Lower leg skin (tissue), 4 donors: Measurements from ENCODE around the gene MYB. TPM values are rescaled to one million over a fixed set of nuclear protein-coding genes. Genes with fewer than 3 reads are reported as not detected.
"Not testable (repeated sequence)": the region's sequence is repeated elsewhere in the genome, so short reads cannot be mapped to it uniquely, and the experiment has no call there.

Experiments used
- DNase-seq, 2 donors: peaks; one replicate each; pipeline ENCODE4 v3.0.0-alpha.2; 2019; ENCODE audit warnings: low spot score in 2 of 2
- H3K4me3 ChIP-seq: fragments of 200-600 bp; sonication (generic); 2 replicates; pipeline ENCODE4 v1.5.1; 2017; ENCODE audit warnings: mild to moderate bottlenecking, low read depth; ENCODE audit not compliant: poor library complexity, severe bottlenecking
- CTCF ChIP-seq, 3 donors: fragments of 450-650 bp; IDR thresholded peaks; one replicate each; pipeline ENCODE4 v1.5.1; 2016; ENCODE audit warnings: antibody characterized with exemption in 3 of 3, mild to moderate bottlenecking in 3 of 3, moderate library complexity in 2 of 3
- POLR2A ChIP-seq, 2 donors: fragments of 450-650 bp; IDR thresholded peaks; one replicate each; pipeline ENCODE4 v1.6.1; 2016 to 2017; ENCODE audit warnings: antibody characterized with exemption in 2 of 2, mild to moderate bottlenecking in 1 of 2, moderate library complexity in 1 of 2
- WGBS, 2 donors: methylation state at CpG; one replicate each; pipeline ENCODE4 v1.1.5; 2018; 5-methylcytosine and 5-hydroxymethylcytosine counted together
- intact Hi-C: fragments of 100-400 bp; cut with DNase I; formaldehyde crosslinking; loops from one replicate; pipeline ENCODE4 v1.15.0; 2023; ENCODE audit warnings: low total_unique reads
- total RNA-seq, 4 donors: library from RNA; depleted of rRNA; stranded (reverse); fragments of >200 nt; gene quantifications; one replicate each; pipeline ENCODE4 v1.1.0, GENCODE V29; 2016

Gene MYB
- total RNA-seq, 4 donors from 2014 or later, result 7.4 to 8.6 (median 7.5) TPM

- no peak for DNase-seq
- intact Hi-C loops, result no loop called here
- H3K4me3 ChIP-seq, result no peak overlapping the region
- TF ChIP-seq POLR2A (IDR thresholded peaks at IDR 0.05) (no peak), CTCF (IDR thresholded peaks at IDR 0.05) (no peak)
These were observed 39.4 kb upstream of the MYB start for GRCh38 chr6:135141728-135142127.

- intact Hi-C loops, DNase-seq: not testable (repeated sequence)
These were observed 38.9 kb upstream of the MYB start for GRCh38 chr6:135142232-135142631.

GRCh38 chr6:135144673-135145062, 36.4 kb upstream of the MYB start:
- WGBS, 2 donors, result 32 to 33% methylated on average over 4 of the region's 4 CpGs
- no peak for DNase-seq
- no peak overlapping the region for H3K4me3 ChIP-seq
- no peak for TF ChIP-seq CTCF (IDR thresholded peaks at IDR 0.05)
- no peak for TF ChIP-seq POLR2A (IDR thresholded peaks at IDR 0.05)
- intact Hi-C loops, result no loop called here

More at GRCh38 chr6:135142232-135142631, 38.9 kb upstream of the MYB start:
- 90 to 100% methylated on average over 1 of the region's 1 CpG for WGBS, 2 donors
- not testable (repeated sequence) for H3K4me3 ChIP-seq

- WGBS, 2 donors, result 77 to 81% methylated on average over 2 of the region's 2 CpGs
- no peak overlapping the region for H3K4me3 ChIP-seq
- intact Hi-C loops, result no loop called here
- TF ChIP-seq CTCF (IDR thresholded peaks at IDR 0.05), result no peak
- no peak for TF ChIP-seq POLR2A (IDR thresholded peaks at IDR 0.05)
- DNase-seq, result no peak
These were observed 35.9 kb upstream of the MYB start for GRCh38 chr6:135145063-135145800.

GRCh38 chr6:135146162-135146934, 34.8 kb upstream of the MYB start:
- intact Hi-C loops, result no loop called here
- 89 to 91% methylated on average over 7 of the region's 7 CpGs for WGBS, 2 donors
- DNase-seq, result no peak
- no peak overlapping the region for H3K4me3 ChIP-seq
- TF ChIP-seq CTCF (IDR thresholded peaks at IDR 0.05), result no peak
- no peak for TF ChIP-seq POLR2A (IDR thresholded peaks at IDR 0.05)
